ENCODE data around the gene DFFB.

DNA sequence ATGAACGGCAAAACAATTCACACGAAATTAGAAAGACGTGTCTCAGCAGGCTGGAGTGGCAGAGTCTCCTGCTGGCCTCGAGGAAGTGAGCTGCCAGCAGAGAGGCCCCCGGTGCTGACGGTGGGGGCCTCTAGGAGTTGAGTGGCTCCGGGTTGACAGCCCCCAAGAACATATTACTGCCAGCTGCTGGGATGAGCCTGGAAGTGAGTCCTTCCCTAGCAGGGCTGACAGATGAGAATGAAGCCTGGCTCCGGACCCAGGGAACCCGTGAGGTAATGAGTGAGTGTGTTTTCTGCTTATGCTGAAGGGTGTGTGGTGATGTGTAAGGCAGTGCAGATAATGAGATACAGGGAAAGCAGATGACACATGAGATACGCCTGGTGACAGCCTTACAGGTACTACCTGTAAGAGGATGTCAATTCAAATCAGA is 37.5 kb upstream of the DFFB start:
- TF ChIP-seq CTCF (IDR thresholded peaks at IDR 0.05) (no peak), POLR2A (IDR thresholded peaks at IDR 0.05) (no peak)
